ENCODE data around the gene FOXO6.

Gene FOXO6

GRCh38 chr1:41427122-41427913, 66.1 kb downstream of the FOXO6 start:
- DNase-seq (ENCODE audit: low read depth), result no peak

DNA sequence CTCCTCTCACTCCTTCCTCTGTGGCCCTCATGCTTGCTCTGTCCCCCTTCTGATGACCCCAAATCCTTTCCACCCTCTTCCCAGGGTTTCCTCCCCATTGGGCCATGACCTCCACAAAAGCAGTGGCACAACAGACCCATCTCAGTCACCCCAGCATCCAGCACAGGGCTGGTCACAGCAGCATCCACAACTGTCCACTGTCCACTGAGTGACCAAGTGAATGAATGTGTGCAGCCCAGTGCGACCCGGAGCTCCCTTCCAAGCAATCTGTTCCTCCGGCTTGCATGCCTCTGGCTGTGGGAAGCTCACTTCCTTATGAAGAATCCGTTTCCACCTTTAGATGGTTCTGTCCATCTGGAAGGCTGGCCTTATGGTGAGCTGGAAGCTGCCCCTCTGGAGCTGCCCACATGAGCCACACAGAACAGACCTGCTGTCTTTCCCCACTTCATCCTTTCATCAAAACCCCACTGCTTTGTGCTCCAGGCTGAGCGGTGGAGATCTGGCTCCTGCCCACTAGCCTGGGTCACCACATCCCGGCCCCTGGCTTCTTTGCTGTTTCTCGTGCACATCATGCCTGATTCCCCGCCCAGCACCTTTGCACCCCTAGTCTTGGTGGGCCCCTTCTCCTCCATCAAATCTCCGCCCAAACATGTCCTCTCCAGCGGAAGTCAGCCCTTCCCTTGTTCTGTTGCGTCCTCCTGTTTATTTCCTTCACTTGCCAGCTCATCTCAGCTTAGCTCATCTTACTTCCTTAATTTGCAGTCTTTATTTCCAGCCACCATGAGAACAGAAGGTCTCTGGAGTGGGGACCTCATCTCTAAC, 66.9 kb downstream of the FOXO6 start:
- DNase-seq (ENCODE audit: low read depth), result no peak

GRCh38 chr1:41428738-41429640, 67.8 kb downstream of the FOXO6 start:
- no peak for DNase-seq (ENCODE audit: low read depth)

- DNase-seq (ENCODE audit: low read depth), result no peak
These were observed 68.4 kb downstream of the FOXO6 start for GRCh38 chr1:41429641-41430035.

- no peak for DNase-seq (ENCODE audit: low read depth)
These were observed 68.8 kb downstream of the FOXO6 start for GRCh38 chr1:41430069-41430468.

DNA sequence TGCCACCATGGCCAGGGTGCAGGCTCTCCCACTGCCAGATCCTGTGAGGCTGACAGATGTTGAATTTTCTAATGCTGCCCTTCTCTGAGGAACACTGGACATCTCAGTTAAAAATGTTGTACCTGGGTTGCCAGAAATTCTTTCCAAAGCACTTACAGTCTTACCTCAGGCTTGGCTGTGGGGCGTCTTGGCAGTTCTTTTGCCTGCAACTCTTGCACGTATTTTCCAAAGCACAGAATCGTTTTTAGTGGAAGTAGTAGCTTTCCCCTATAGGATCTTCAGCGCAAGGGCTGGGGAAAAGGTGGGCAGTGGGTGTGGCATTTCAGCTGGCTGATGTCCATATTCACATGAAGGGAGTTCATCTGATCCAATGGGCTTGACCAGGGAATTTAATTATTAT, 69.3 kb downstream of the FOXO6 start:
- no peak for DNase-seq (ENCODE audit: low read depth)

DNA sequence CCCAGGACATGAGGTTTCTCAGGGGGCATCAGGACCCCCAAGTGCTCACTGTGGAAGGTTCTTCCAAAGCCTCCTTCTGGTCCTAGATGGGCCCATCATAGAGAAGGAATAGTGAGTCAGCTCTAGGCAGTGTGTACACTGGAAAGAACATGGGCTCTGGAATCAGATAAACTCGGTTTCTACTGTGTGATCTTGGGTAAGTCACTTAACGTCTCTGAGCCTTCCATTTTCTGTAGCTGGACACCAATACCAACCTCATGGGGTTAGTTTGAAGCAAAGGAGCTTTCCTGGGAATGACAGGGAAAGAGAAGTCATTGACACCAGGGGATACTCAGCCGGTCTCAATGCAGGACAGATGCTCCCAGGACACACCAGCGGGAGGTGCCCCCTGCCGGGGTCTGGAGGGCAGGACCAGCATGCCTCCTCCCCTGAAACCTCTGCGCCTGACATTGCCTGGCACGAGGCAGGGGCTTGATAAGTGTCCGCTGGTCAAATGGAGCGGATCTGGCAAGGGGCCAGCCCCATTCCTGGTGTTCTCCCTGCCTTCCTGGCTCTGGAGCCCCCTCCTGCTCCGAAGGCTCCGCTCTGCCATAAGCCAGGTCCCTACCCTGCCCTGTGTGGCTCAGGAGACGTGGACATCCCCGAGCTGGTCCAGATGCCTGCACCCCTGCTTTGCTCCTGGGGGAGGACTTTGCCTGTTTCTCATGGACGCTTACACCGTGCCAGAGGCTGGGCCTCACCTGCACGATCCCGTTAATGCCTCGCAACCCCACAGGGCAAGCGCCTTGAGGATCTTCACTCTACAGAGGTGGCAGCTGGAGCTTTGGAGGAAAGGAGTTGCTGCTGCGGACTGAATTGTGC, 70.5 kb downstream of the FOXO6 start:
- no peak for DNase-seq (ENCODE audit: low read depth)

Measured in stromal cell of bone marrow (primary cell).